ENCODE measurements around the gene SOCS1.

- TF ChIP-seq EZH2 (IDR thresholded peaks at IDR 0.05; ENCODE audit: insufficient read depth, poor library complexity, severe bottlenecking), result no peak
- no peak for TF ChIP-seq EZH2phosphoT487 (IDR thresholded peaks at IDR 0.05; ENCODE audit: insufficient read depth, low read depth)
These were observed 44.7 kb downstream of the SOCS1 start for GRCh38 chr16:11211061-11211976.
